WTC11 (cell line): Measurements from ENCODE around the gene TDRD9. TPM values are rescaled to one million over a fixed set of nuclear protein-coding genes. Genes with fewer than 3 reads are reported as not detected.

Experiments used
- ATAC-seq: fragments of 200-7000 bp; cut with Tn5 transposase; 2 replicates; pipeline ENCODE4 v1.10.0; 2021; ENCODE audit warnings: mild to moderate bottlenecking, moderate library complexity
- CTCF ChIA-PET: fragments of 300-600 bp; sonication (Branson Sonifier 250); formaldehyde crosslinking; loops from one replicate; lab custom pipeline; 2021; ENCODE audit warnings: antibody characterized with exemption; lab: Charles Lee
- POLR2A ChIA-PET: fragments of 350-600 bp; sonication (Branson Sonifier 250); formaldehyde crosslinking; loops from one replicate; lab custom pipeline; 2021; ENCODE audit warnings: antibody characterized with exemption; lab: Charles Lee
- DNase-seq: peaks from one replicate; pipeline ENCODE4 v3.0.0; 2021; ENCODE audit warnings: low spot score
- H3K27ac Mint-ChIP-seq: 2 replicates; pipeline ENCODE4 v1.8.0; 2021; ENCODE audit warnings: mixed read lengths
- H3K27me3 Mint-ChIP-seq: 2 replicates; pipeline ENCODE4 v1.8.0; 2021; ENCODE audit warnings: low read depth, mild to moderate bottlenecking, moderate library complexity, mixed read lengths
- H3K36me3 Mint-ChIP-seq: 2 replicates; pipeline ENCODE4 v1.8.0; 2021; ENCODE audit warnings: mixed read lengths
- H3K4me1 Mint-ChIP-seq: 2 replicates; pipeline ENCODE4 v1.8.0; 2022; ENCODE audit warnings: mixed read lengths
- H3K4me3 Mint-ChIP-seq: 2 replicates; pipeline ENCODE4 v1.8.0; 2021; ENCODE audit warnings: mild to moderate bottlenecking, moderate library complexity, mixed read lengths
- H3K9me3 Mint-ChIP-seq: 2 replicates; pipeline ENCODE4 v1.8.0; 2021; ENCODE audit warnings: mixed read lengths
- FOXK1 ChIP-seq: sonication (generic); formaldehyde crosslinking; IDR thresholded peaks from 2 replicates; pipeline ENCODE4 v1.8.0; 2022; ENCODE audit warnings: mild to moderate bottlenecking, moderate library complexity, missing genetic modification reagents
- JUN ChIP-seq: sonication (generic); formaldehyde crosslinking; IDR thresholded peaks from 2 replicates; pipeline ENCODE4 v1.8.0; 2023; ENCODE audit warnings: mild to moderate bottlenecking, missing genetic modification reagents
- MAX ChIP-seq: sonication (generic); formaldehyde crosslinking; IDR thresholded peaks from 2 replicates; pipeline ENCODE4 v1.8.0; 2022; ENCODE audit warnings: mild to moderate bottlenecking, missing genetic modification reagents
- SMAD3 ChIP-seq: sonication (generic); formaldehyde crosslinking; IDR thresholded peaks from 2 replicates; pipeline ENCODE4 v1.8.0; 2022; ENCODE audit warnings: missing genetic modification reagents, mild to moderate bottlenecking, borderline replicate concordance
- TCF7 ChIP-seq: sonication (generic); formaldehyde crosslinking; IDR thresholded peaks from 2 replicates; pipeline ENCODE4 v1.8.0; 2022; ENCODE audit warnings: mild to moderate bottlenecking, low read depth, missing genetic modification reagents, moderate library complexity
- TP53 ChIP-seq: sonication (generic); formaldehyde crosslinking; IDR thresholded peaks from 2 replicates; pipeline ENCODE4 v1.8.1; 2023; ENCODE audit warnings: mild to moderate bottlenecking, missing genetic modification reagents
- USF2 ChIP-seq: sonication (generic); formaldehyde crosslinking; IDR thresholded peaks from 2 replicates; pipeline ENCODE4 v1.8.1; 2023; ENCODE audit warnings: mild to moderate bottlenecking, missing genetic modification reagents, moderate library complexity
- total RNA-seq: library from RNA; stranded (reverse); gene quantifications from 3 replicates; pipeline ENCODE4 v1.2.3, GENCODE V29; 2021
- TF ChIP-seq, protein P1 (sequence below): fragments of 250-450 bp; sonication (Bioruptor Pico); IDR thresholded peaks from 2 replicates; pipeline ENCODE4 v1.9.0; 2021; ENCODE audit warnings: mild to moderate bottlenecking
- TF ChIP-seq, protein P2 (sequence below): sonication (generic); formaldehyde crosslinking; IDR thresholded peaks from 2 replicates; pipeline ENCODE4 v1.8.1; 2022; ENCODE audit warnings: low read depth, missing genetic modification reagents, borderline replicate concordance
- TF ChIP-seq, protein P3 (sequence below): sonication (generic); formaldehyde crosslinking; conservative IDR thresholded peaks from 2 replicates; pipeline ENCODE4 v1.8.1; 2023; ENCODE audit warnings: mild to moderate bottlenecking, low read depth, missing genetic modification reagents, moderate library complexity

Gene TDRD9
- total RNA-seq, 1 experiment from 2014 or later: 0.17 TPM

- TF ChIP-seq, protein P1, sequence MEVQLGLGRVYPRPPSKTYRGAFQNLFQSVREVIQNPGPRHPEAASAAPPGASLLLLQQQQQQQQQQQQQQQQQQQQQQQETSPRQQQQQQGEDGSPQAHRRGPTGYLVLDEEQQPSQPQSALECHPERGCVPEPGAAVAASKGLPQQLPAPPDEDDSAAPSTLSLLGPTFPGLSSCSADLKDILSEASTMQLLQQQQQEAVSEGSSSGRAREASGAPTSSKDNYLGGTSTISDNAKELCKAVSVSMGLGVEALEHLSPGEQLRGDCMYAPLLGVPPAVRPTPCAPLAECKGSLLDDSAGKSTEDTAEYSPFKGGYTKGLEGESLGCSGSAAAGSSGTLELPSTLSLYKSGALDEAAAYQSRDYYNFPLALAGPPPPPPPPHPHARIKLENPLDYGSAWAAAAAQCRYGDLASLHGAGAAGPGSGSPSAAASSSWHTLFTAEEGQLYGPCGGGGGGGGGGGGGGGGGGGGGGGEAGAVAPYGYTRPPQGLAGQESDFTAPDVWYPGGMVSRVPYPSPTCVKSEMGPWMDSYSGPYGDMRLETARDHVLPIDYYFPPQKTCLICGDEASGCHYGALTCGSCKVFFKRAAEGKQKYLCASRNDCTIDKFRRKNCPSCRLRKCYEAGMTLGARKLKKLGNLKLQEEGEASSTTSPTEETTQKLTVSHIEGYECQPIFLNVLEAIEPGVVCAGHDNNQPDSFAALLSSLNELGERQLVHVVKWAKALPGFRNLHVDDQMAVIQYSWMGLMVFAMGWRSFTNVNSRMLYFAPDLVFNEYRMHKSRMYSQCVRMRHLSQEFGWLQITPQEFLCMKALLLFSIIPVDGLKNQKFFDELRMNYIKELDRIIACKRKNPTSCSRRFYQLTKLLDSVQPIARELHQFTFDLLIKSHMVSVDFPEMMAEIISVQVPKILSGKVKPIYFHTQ (CRISPR knock-in tag): no peak
- TF ChIP-seq MAX (CRISPR knock-in tag) (no peak), USF2 (CRISPR knock-in tag) (no peak)
- CTCF ChIA-PET: interaction anchor here (0.9 to 5.9 kb wide), 7 partner anchors 10 to 82 kb away, joined by 3 to 52 read pairs (median 13); partner anchors contain the start of gene ASPG
- H3K27ac Mint-ChIP-seq: no peak overlapping the region
- no peak for DNase-seq
- no peak overlapping the region for H3K4me3 Mint-ChIP-seq
- H3K27me3 Mint-ChIP-seq: no peaks in the 10 kb centered on the region
- H3K36me3 Mint-ChIP-seq: no peaks in the 10 kb centered on the region
- no peak for ATAC-seq
- H3K9me3 Mint-ChIP-seq: no peaks in the 10 kb centered on the region
- H3K4me1 Mint-ChIP-seq: peaks cover 5% of the 10 kb centered on the region
- POLR2A ChIA-PET: no interaction called here
These were observed 167.4 kb downstream of the TDRD9 start for GRCh38 chr14:104095426-104096310.

DNA sequence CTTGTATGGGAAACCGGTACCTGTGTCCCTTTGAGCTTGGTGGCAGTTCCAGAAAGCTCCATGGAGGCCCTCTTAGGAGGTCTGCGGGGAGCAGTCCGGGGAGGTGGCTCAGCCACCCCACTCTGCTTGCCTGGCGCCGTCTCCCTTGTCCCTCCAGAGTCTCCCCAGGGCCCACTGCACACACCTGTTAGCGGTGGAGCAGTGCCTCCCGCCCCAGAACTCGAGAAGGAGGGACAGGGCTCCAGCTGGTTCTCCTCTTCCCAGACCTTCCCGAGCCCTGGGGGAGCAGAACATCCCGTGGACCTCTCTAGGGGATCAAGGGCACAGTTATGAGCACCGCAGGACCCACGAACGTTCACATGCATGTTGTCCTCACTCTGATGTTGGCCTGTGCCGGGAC, 168.1 kb downstream of the TDRD9 start:
- Mint-ChIP-seq H3K9me3 (no peaks in the 10 kb centered on the region), H3K4me3 (no peak overlapping the region), H3K36me3 (no peaks in the 10 kb centered on the region), H3K27ac (no peak overlapping the region), H3K4me1 (peaks cover 5% of the 10 kb centered on the region)
- ChIA-PET POLR2A (no interaction called here), CTCF (interaction anchor here (1.0 to 5.9 kb wide), 6 partner anchors 10 to 468 kb away, joined by 3 to 52 read pairs (median 6); partner anchors contain the start of gene ASPG)
- ATAC-seq: no peak
- TF ChIP-seq JUN (CRISPR knock-in tag) (no peak), FOXK1 (CRISPR knock-in tag) (no peak), TCF7 (no peak), TP53 (CRISPR knock-in tag) (no peak), SMAD3 (CRISPR knock-in tag) (no peak)
- TF ChIP-seq, protein P2, sequence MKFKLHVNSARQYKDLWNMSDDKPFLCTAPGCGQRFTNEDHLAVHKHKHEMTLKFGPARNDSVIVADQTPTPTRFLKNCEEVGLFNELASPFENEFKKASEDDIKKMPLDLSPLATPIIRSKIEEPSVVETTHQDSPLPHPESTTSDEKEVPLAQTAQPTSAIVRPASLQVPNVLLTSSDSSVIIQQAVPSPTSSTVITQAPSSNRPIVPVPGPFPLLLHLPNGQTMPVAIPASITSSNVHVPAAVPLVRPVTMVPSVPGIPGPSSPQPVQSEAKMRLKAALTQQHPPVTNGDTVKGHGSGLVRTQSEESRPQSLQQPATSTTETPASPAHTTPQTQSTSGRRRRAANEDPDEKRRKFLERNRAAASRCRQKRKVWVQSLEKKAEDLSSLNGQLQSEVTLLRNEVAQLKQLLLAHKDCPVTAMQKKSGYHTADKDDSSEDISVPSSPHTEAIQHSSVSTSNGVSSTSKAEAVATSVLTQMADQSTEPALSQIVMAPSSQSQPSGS (CRISPR knock-in tag): no peak
- TF ChIP-seq, protein P3, sequence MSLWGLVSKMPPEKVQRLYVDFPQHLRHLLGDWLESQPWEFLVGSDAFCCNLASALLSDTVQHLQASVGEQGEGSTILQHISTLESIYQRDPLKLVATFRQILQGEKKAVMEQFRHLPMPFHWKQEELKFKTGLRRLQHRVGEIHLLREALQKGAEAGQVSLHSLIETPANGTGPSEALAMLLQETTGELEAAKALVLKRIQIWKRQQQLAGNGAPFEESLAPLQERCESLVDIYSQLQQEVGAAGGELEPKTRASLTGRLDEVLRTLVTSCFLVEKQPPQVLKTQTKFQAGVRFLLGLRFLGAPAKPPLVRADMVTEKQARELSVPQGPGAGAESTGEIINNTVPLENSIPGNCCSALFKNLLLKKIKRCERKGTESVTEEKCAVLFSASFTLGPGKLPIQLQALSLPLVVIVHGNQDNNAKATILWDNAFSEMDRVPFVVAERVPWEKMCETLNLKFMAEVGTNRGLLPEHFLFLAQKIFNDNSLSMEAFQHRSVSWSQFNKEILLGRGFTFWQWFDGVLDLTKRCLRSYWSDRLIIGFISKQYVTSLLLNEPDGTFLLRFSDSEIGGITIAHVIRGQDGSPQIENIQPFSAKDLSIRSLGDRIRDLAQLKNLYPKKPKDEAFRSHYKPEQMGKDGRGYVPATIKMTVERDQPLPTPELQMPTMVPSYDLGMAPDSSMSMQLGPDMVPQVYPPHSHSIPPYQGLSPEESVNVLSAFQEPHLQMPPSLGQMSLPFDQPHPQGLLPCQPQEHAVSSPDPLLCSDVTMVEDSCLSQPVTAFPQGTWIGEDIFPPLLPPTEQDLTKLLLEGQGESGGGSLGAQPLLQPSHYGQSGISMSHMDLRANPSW (CRISPR knock-in tag): no peak
- TF ChIP-seq, all 79 proteins: peak for 0
- no peak for DNase-seq
- no peaks in the 10 kb centered on the region for H3K27me3 Mint-ChIP-seq
